ENCODE measurements around the gene AGAP3. TPM values are rescaled to one million over a fixed set of nuclear protein-coding genes. Genes with fewer than 3 reads are reported as not detected.

The AGAP3 gene
- total and polyA plus RNA-seq, 2 of the 4 experiments (the other 2 are of a cell fraction), result 35.3 to 93.9 TPM

- Histone ChIP-seq H3K4ac (ENCODE audit: low read depth, low read length) (no peak overlapping the region), H3K14ac (replicated peaks; ENCODE audit: low read depth, low read length) (no peak overlapping the region), H3K27ac (ENCODE audit: insufficient read depth, low read length) (no peak overlapping the region), H3K56ac (ENCODE audit: extremely low read depth, insufficient read depth, low read length) (no peak overlapping the region), H2AK9ac (replicated peaks; ENCODE audit: low read depth, low read length, poor library complexity) (peak overlapping the region; percentile 61), H4K20me1 (ENCODE audit: insufficient read depth, low read length) (peaks cover 5% of the 10 kb centered on the region; the same call in 1 of the 2 replicates), H3K79me1 (ENCODE audit: low read depth in 1 of 2, low read length in 2 of 2) (peaks cover 8 to 18% of the 10 kb centered on the region in 2 experiments), H2BK120ac (ENCODE audit: low read depth, low read length) (no peak overlapping the region), H2AK5ac (ENCODE audit: low read depth, low read length) (no peak overlapping the region), H3K9ac (ENCODE audit: low read depth, low read length) (no peak overlapping the region), H3K36me3 (ENCODE audit: control insufficient read depth, insufficient read depth, low read length) (no peaks in the 10 kb centered on the region), H4K5ac (ENCODE audit: low read depth, low read length) (no peak overlapping the region), H2BK20ac (ENCODE audit: low read depth, low read length) (no peak overlapping the region), H2BK5ac (ENCODE audit: low read depth, low read length, poor library complexity, severe bottlenecking) (no peak overlapping the region), H4K8ac (ENCODE audit: low read depth in 2 of 2, low read length in 2 of 2) (no peak overlapping the region), H3K23ac (ENCODE audit: low read depth, low read length) (no peak overlapping the region), H2AFZ (replicated peaks; ENCODE audit: low read length, poor library complexity) (no peak overlapping the region), H3K4me1 (ENCODE audit: control insufficient read depth, insufficient read depth, low read length) (peaks cover 7% of the 10 kb centered on the region), H3K9me1 (ENCODE audit: insufficient read depth, low read length) (peaks cover 3% of the 10 kb centered on the region; the same call in 1 of the 2 replicates), H3K4me2 (ENCODE audit: low read depth, low read length) (no peak overlapping the region), H3K18ac (ENCODE audit: low read depth, low read length) (no peak overlapping the region), H3K27me3 (ENCODE audit: control insufficient read depth, insufficient read depth, low read length) (no peaks in the 10 kb centered on the region; the same call in 1 of the 2 replicates), H4K91ac (ENCODE audit: insufficient read depth, low read depth, low read length) (no peak overlapping the region), H3K9me3 (ENCODE audit: control insufficient read depth, insufficient read depth, low read length) (no peaks in the 10 kb centered on the region), H2BK15ac (ENCODE audit: low read depth, low read length) (no peak overlapping the region), H3K4me3 (ENCODE audit: insufficient read depth, low read depth, low read length) (no peak overlapping the region)
- ChIA-PET CTCF (no interaction called here), POLR2A (ENCODE audit: unreplicated experiment) (no interaction called here)
- WGBS, 2 experiments (ENCODE audit: extremely low coverage in 2 of 2, insufficient read length in 1 of 2), result no CpG with 5 or more reads among the region's 4 CpGs
- ATAC-seq (ENCODE audit: low read depth) (no peak), DNase-seq (no peak)
- no TSS peak for BruUV-seq (replicated peaks)
- intact Hi-C loops (cut with micrococcal nuclease), result no loop called here
- dilution Hi-C loops (cut with HindIII; ENCODE audit: low sequenced_read_pairs, unreplicated experiment), result no loop called here
- in situ Hi-C loops (cut with MboI; ENCODE audit: low sequenced_read_pairs), result no loop called here
- TF ChIP-seq MXI1 (IDR thresholded peaks at IDR 0.05; ENCODE audit: borderline replicate concordance, low read depth, low read length), result no peak
- no peak for TF ChIP-seq FOS (IDR thresholded peaks at IDR 0.05; ENCODE audit: low read depth, low read length)
- no peak for TF ChIP-seq NFE2L2 (IDR thresholded peaks at IDR 0.05; ENCODE audit: low read depth, low read length)
- no peak for TF ChIP-seq RFX5 (IDR thresholded peaks at IDR 0.05; ENCODE audit: low read depth, low read length)
- no peak for TF ChIP-seq BHLHE40 (IDR thresholded peaks at IDR 0.05; ENCODE audit: low read depth, low read length)
- no peak for TF ChIP-seq RAD21 (IDR thresholded peaks at IDR 0.05; ENCODE audit: low read length)
- no peak for TF ChIP-seq CEBPB (IDR thresholded peaks at IDR 0.05; ENCODE audit: low read depth, low read length)
- TF ChIP-seq RCOR1 (IDR thresholded peaks at IDR 0.05; ENCODE audit: insufficient replicate concordance, low read length), result no peak
- TF ChIP-seq ELK1 (IDR thresholded peaks at IDR 0.05; ENCODE audit: borderline replicate concordance, low read depth, low read length), result no peak
- TF ChIP-seq CTCF (conservative IDR thresholded peaks at IDR 0.05; ENCODE audit: low read depth, low read length), result no peak
- no peak for TF ChIP-seq MAFK (IDR thresholded peaks at IDR 0.05; ENCODE audit: low read depth, low read length)
- no peak for TF ChIP-seq POLR2A (IDR thresholded peaks at IDR 0.05; ENCODE audit: low read depth, low read length)
- TF ChIP-seq SMC3 (IDR thresholded peaks at IDR 0.05; ENCODE audit: low read depth, low read length), result no peak
- no peak for TF ChIP-seq USF2 (IDR thresholded peaks at IDR 0.05; ENCODE audit: low read depth, low read length)
- TF ChIP-seq MAZ (IDR thresholded peaks at IDR 0.05; ENCODE audit: borderline replicate concordance, low read depth, low read length), result no peak
- no peak for TF ChIP-seq CHD1 (IDR thresholded peaks at IDR 0.05; ENCODE audit: low read depth, low read length)
Measured at GRCh38 chr7:151053096-151053495, 33.2 kb upstream of the AGAP3 start.
